Epithelial cell of esophagus (primary cell): Measurements from ENCODE around the gene PRKG1.

Experiments
- DNase-seq: peaks from one replicate; pipeline ENCODE4 v3.0.0; 2010; ENCODE audit warnings: low read depth
- H3K4me3 ChIP-seq: 2 replicates; pipeline ENCODE4 v1.5.1; 2011; ENCODE audit warnings: mild to moderate bottlenecking, low read length, control low read depth
- CTCF ChIP-seq: IDR thresholded peaks from 2 replicates; pipeline ENCODE4 v1.5.1; 2011; ENCODE audit warnings: low read depth, mild to moderate bottlenecking, low read length, control low read depth, inconsistent platforms; ENCODE audit not compliant: insufficient read depth; ENCODE audit errors: missing control alignments

PRKG1 gene

DNA sequence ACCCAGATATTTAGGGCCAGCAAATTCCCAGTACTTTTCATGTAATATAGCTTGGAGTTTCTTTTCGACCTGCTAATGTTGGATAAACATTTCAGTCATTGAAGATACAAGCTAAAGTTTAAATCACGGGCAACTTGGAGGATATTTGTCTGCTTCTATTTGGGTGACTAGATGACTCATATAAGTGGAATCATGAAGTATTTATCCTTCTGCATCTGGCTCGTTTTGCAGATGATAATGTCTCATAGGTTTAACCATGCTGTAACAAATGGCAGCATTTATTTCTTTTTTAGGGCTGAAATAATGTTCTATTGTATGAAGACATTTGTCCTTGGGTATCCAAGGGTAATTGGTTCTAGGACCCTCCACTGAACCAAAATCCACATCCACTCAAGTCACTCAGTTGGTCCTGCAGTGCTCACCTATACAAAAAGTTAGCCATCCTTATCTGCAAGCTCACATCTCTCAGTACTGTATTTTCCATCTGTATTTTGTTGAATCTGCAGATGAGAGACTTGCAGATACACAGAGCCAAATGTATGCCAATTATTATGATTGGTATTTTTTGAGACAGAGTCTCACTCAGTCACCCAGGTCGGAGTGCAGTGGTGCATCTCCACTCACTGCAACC lies 812.3 kb downstream of the PRKG1 start:
- TF ChIP-seq CTCF = no peak
- H3K4me3 ChIP-seq = no peak overlapping the region
- DNase-seq = peak; percentile 38

- no peak for TF ChIP-seq CTCF
- no peak for DNase-seq
- H3K4me3 ChIP-seq = no peak overlapping the region
Observed at GRCh38 chr10:51888263-51888662, 814.0 kb downstream of the PRKG1 start.

- TF ChIP-seq CTCF = no peak
- H3K4me3 ChIP-seq = no peak overlapping the region
- DNase-seq = no peak
Observed at GRCh38 chr10:51892313-51892712, 818.0 kb downstream of the PRKG1 start.

DNA sequence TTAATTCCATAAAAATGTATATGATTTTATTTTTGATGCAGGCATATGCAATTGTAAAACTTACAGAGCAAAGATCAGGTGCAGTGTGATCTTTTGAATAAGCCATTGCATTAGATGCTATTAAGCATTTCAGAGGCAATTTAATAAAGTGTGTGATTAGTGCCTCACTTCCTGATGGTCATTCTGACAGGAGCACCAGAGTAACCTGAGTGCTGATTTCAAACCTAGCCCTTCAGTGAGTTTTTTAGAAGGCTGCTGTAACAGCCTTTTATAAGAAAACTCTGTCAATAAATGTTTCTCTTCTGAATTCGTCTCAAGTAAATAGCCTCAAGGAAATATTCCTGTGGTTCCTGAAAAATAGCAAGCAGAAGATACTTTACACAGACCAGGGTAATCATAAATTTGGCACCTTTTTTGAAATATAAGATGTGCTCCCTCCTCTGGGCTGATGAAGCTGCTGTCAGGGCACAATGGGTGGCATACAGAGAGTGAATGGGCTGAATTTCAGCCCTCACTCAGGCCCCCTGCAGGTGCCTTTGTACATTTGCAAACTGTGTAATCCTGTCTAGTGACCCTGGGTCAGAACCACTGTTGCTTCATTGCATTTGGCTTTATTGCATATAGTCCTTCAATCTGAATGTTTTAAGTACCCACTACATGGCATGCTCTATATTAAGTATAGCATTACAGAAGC lies 818.8 kb downstream of the PRKG1 start:
- no peak overlapping the region for H3K4me3 ChIP-seq
- DNase-seq = peak; percentile 34
- peak; percentile 25 for TF ChIP-seq CTCF

DNA sequence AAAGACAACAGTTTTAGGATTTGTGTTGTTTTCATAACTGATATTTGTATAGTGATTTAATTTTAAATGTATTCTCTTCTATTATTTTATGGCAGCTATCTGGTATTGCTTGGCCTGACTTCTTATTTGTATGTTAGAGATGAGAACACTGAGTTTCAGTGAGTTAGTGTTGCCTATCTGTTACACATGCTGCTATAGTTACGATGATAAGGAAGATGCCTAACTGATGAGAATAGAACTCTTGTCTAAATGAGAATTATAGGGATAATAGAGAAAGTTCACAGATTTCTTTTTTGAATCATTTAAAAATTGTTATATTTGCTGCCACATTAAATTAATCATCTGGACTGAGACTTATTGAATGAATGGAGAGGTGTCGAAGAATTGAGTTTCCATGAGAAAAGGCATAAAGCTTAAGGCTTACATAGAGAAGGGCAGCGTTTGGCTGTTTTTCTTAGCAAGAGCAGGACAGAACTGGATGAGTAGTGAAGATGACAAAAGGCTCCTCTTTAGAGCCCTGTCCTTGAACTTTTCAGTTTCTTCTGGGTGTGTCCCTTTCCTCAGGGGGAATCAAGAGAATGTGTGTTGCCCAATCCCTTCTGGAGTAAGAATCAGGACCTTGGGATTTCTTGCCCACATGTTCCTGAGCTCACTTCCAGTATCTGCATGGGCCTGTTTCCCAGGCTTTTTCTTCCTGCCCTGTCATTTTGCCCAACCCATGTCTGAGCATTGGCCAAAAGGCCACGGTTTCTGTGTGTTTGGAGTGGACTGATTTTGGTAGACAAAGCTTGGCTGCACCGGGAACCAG lies 820.7 kb downstream of the PRKG1 start:
- DNase-seq = peak; percentile 86
- TF ChIP-seq CTCF = no peak
- no peak overlapping the region for H3K4me3 ChIP-seq

DNA sequence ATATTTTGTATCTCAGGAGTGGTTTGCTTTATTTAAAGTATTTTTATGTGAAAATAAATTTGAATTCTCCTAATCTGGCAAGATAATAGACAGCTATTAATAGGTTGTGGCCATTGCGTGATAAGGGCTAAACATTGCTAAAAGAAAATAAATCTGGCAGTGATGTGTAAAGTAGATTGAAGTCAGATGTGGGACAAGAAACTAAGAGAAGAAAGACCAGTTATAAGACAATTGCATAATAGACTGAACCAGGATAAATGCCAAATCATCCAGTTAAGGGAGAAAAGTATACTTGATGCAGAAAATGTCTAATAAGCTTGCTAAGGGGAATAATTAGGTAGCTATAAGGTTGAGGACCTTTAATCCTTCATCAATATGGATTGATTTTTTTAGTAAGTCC lies 822.6 kb downstream of the PRKG1 start:
- peak; percentile 37 for DNase-seq
- H3K4me3 ChIP-seq = no peak overlapping the region
- no peak for TF ChIP-seq CTCF
